HEK293 (cell line): ENCODE data around the gene KRTAP10-4.

Experiments used
- ZNF112 ChIP-seq: fragments of 450-650 bp; formaldehyde crosslinking; IDR thresholded peaks from 2 replicates; pipeline ENCODE4 v1.5.0; 2017; ENCODE audit warnings: missing biosample characterization, missing genetic modification characterization
- ZNF521 ChIP-seq: fragments of 450-650 bp; formaldehyde crosslinking; IDR thresholded peaks from 2 replicates; pipeline ENCODE4 v1.5.1; 2017; ENCODE audit warnings: missing biosample characterization, mild to moderate bottlenecking, missing genetic modification characterization

- TF ChIP-seq ZNF112 (tag by site-specific recombination) (no peak), ZNF521 (tag by site-specific recombination) (no peak)
Measured at GRCh38 chr21:44592446-44593311, 19.1 kb downstream of the KRTAP10-4 start, which contains the start of gene KRTAP10-6.
